ENCODE results near the gene ACIN1.

GRCh38 chr14:23132970-23133369 lies 38.0 kb upstream of the ACIN1 start:
- TF ChIP-seq CTCF (optimal IDR thresholded peaks at IDR 0.05 in 1 of 3, IDR thresholded peaks at IDR 0.05 in 1 of 3, conservative IDR thresholded peaks at IDR 0.05 in 1 of 3; ENCODE audit: extremely low read depth in 1 of 3, insufficient read depth in 2 of 3, low read length in 3 of 3) (no peak), EZH2 (IDR thresholded peaks at IDR 0.05; ENCODE audit: low read length) (no peak)

All from keratinocyte (primary cell).